BLaER1 treated with 17β-estradiol and CSF1 and Interleukin-3, amounts not matched to agents 10 nM and 100 nM (cell line): ENCODE measurements around the gene MPL.

Experiments used
- H3K27ac ChIP-seq, 11 experiments: shearing (Covaris generic); formaldehyde crosslinking; 2 replicates each; pipeline ENCODE4 v1.8.1; 2022
- H3K27me3 ChIP-seq, 11 experiments: shearing (Covaris generic); formaldehyde crosslinking; 2 replicates each; pipeline ENCODE4 v1.8.1; 2022
- H3K36me3 ChIP-seq, 11 experiments: shearing (Covaris generic); formaldehyde crosslinking; 2 replicates each; pipeline ENCODE4 v1.8.1; 2022
- H3K4me1 ChIP-seq, 10 experiments: shearing (Covaris generic); formaldehyde crosslinking; 2 replicates each; pipeline ENCODE4 v1.8.1; 2022
- H3K4me2 ChIP-seq, 11 experiments: shearing (Covaris generic); formaldehyde crosslinking; 2 replicates each; pipeline ENCODE4 v1.8.1; 2022
- H3K4me3 ChIP-seq, 10 experiments: shearing (Covaris generic); formaldehyde crosslinking; 2 replicates each; pipeline ENCODE4 v1.8.1; 2022
- H3K9ac ChIP-seq, 11 experiments: shearing (Covaris generic); formaldehyde crosslinking; 2 replicates each; pipeline ENCODE4 v1.8.1; 2022
- H3K9me3 ChIP-seq, 11 experiments: shearing (Covaris generic); formaldehyde crosslinking; replicated peaks in 1 of 11; 2 replicates each; pipeline ENCODE4 v1.8.1; 2022
- H4K20me1 ChIP-seq, 11 experiments: shearing (Covaris generic); formaldehyde crosslinking; 2 replicates each; pipeline ENCODE4 v1.8.1; 2022
- Cebpa-rat ChIP-seq, 11 experiments: shearing (Covaris generic); IDR thresholded peaks; 2 replicates each; pipeline ENCODE4 v1.8.1; 2022

MPL gene

GRCh38 chr1:43352881-43353280, 15.3 kb downstream of the MPL start:
- no peak for TF ChIP-seq Cebpa-rat (IDR thresholded peaks at IDR 0.05)
- Histone ChIP-seq H3K27me3 (no peaks in the 10 kb centered on the region), H3K27ac (no peak overlapping the region), H3K4me1 (peaks cover 29 to 52% (median 39%) of the 10 kb centered on the region in 10 experiments), H3K36me3 (no peaks in the 10 kb centered on the region), H3K9ac (no peak overlapping the region), H3K4me2 (peak overlapping the region in 7 of 11 experiments; percentile 7 to 64 (median 14); a peak in 9 of 22 replicates), H3K9me3 (no peaks in the 10 kb centered on the region), H4K20me1 (no peaks in the 10 kb centered on the region), H3K4me3 (no peak overlapping the region)

GRCh38 chr1:43354471-43354870, 16.9 kb downstream of the MPL start:
- TF ChIP-seq Cebpa-rat (IDR thresholded peaks at IDR 0.05): no peak
- Histone ChIP-seq H3K9ac (no peak overlapping the region), H3K4me1 (peaks cover 34 to 47% (median 37%) of the 10 kb centered on the region in 10 experiments), H3K27me3 (no peaks in the 10 kb centered on the region), H3K9me3 (no peaks in the 10 kb centered on the region), H3K27ac (no peak overlapping the region), H4K20me1 (peaks cover 0 to 7% (median 2%) of the 10 kb centered on the region in 11 experiments; a peak in 10 of 22 replicates), H3K4me3 (no peak overlapping the region), H3K4me2 (no peak overlapping the region), H3K36me3 (peaks cover 0 to under 1% (median 0%) of the 10 kb centered on the region in 11 experiments; a peak in 2 of 22 replicates)

DNA sequence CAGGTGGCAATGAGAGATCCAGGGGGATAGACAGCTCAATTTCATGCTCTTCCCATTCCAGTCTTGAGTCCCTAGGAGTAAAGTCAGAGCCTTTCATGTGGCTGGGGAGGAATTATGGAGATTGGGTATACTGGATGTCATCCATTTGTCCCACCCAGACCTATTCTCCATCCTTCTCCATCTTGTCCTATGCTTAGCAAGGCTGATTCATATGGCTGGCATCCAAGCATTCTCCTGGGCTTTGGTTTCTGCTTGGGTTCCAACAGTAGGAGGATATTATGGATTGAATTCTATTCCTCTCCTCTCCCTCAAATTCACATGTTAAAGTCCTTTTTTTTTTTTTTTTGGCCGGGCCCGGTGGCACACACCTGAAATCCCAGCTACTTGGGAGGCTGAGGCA, 17.3 kb downstream of the MPL start:
- Histone ChIP-seq H3K27ac (no peak overlapping the region), H3K4me3 (no peak overlapping the region), H3K9ac (no peak overlapping the region), H3K9me3 (no peaks in the 10 kb centered on the region), H3K4me1 (peaks cover 34 to 47% (median 38%) of the 10 kb centered on the region in 10 experiments), H4K20me1 (peaks cover 2 to 11% (median 7%) of the 10 kb centered on the region in 11 experiments; a peak in 20 of 22 replicates), H3K27me3 (no peaks in the 10 kb centered on the region), H3K36me3 (peaks cover 0 to 5% (median 3%) of the 10 kb centered on the region in 11 experiments; a peak in 14 of 22 replicates), H3K4me2 (no peak overlapping the region)
- TF ChIP-seq Cebpa-rat (IDR thresholded peaks at IDR 0.05): no peak

DNA sequence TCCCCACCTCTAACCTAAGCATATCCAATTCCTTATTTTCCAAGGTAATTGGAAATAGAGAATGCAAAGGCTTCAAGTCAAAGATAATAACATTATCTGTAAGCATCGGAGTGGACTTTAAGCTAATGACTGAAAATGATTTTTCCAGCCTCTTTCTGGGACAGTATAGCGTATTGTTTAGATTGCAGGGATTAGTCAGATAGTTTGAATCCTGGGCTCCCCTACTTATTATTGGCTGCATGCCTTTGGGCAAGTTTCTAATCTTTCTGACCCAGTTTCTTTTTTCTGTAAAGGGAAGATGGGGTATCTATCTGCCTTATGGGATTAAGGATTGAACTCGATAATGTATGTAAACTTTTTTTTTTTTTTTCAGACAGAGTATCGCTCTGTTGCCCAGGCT, 19.6 kb downstream of the MPL start:
- peaks cover 50 to 59% (median 53%) of the 10 kb centered on the region in 10 experiments for H3K4me1 ChIP-seq
- peak overlapping the region in 5 of 10 experiments; percentile 65 to 90 (median 71); a peak in 7 of 20 replicates for H3K4me3 ChIP-seq
- H3K27me3 ChIP-seq: no peaks in the 10 kb centered on the region
- H4K20me1 ChIP-seq: peaks cover 8 to 35% (median 24%) of the 10 kb centered on the region in 11 experiments; a peak in 20 of 22 replicates
- H3K9me3 ChIP-seq: no peaks in the 10 kb centered on the region
- no peak for TF ChIP-seq Cebpa-rat (IDR thresholded peaks at IDR 0.05)
- peak overlapping the region in 3 of 11 experiments; percentile 86 to 92 (median 90); a peak in 4 of 22 replicates for H3K9ac ChIP-seq
- peaks cover 23 to 29% (median 27%) of the 10 kb centered on the region in 11 experiments for H3K36me3 ChIP-seq
- H3K4me2 ChIP-seq: peak overlapping the region; percentile 71 to 96 (median 91); a peak in 21 of 22 replicates
- H3K27ac ChIP-seq: peak overlapping the region in 2 of 11 experiments; percentile 80 to 93; a peak in 3 of 22 replicates

DNA sequence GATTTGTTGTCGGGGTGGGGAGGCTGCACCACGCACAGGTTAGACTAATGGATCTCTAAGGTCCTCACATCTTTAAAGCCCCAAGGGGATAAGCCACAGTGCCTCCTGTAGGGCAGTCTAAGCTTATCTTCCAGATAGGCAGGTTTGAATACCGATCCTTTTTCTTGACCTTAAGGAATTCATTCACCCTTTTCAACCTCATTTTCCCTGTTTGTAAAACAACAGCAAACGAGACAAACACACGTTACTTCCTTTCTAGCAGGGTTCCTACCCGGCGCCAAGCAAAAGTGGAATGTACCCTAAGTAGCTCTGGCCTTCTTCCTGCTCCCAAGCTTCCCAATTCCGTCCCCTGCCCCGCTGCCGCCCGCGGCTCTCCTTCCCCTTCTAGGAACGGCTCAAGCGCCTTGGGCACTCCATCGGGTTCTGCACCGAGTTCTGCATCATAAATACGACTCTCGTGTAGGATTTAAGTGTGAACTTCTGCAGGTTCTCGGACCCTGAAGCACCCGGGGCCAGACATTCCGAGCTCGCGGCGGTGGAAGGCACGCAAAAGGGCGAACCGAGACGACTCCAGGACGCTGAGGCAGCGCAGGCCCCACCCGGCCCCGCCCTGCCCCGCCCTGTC, 20.6 kb downstream of the MPL start:
- Histone ChIP-seq H3K4me3 (peak overlapping the region; percentile 65 to 90 (median 78)), H3K9ac (peak overlapping the region; percentile 82 to 94 (median 91)), H3K4me1 (peaks cover 50 to 59% (median 52%) of the 10 kb centered on the region in 10 experiments), H3K36me3 (peaks cover 33 to 38% (median 36%) of the 10 kb centered on the region in 11 experiments), H4K20me1 (peaks cover 8 to 44% (median 28%) of the 10 kb centered on the region in 11 experiments; a peak in 20 of 22 replicates), H3K27me3 (no peaks in the 10 kb centered on the region), H3K27ac (peak overlapping the region; percentile 59 to 94 (median 89)), H3K4me2 (peak overlapping the region; percentile 71 to 96 (median 91)), H3K9me3 (no peaks in the 10 kb centered on the region)
- TF ChIP-seq Cebpa-rat (IDR thresholded peaks at IDR 0.05): no peak

DNA sequence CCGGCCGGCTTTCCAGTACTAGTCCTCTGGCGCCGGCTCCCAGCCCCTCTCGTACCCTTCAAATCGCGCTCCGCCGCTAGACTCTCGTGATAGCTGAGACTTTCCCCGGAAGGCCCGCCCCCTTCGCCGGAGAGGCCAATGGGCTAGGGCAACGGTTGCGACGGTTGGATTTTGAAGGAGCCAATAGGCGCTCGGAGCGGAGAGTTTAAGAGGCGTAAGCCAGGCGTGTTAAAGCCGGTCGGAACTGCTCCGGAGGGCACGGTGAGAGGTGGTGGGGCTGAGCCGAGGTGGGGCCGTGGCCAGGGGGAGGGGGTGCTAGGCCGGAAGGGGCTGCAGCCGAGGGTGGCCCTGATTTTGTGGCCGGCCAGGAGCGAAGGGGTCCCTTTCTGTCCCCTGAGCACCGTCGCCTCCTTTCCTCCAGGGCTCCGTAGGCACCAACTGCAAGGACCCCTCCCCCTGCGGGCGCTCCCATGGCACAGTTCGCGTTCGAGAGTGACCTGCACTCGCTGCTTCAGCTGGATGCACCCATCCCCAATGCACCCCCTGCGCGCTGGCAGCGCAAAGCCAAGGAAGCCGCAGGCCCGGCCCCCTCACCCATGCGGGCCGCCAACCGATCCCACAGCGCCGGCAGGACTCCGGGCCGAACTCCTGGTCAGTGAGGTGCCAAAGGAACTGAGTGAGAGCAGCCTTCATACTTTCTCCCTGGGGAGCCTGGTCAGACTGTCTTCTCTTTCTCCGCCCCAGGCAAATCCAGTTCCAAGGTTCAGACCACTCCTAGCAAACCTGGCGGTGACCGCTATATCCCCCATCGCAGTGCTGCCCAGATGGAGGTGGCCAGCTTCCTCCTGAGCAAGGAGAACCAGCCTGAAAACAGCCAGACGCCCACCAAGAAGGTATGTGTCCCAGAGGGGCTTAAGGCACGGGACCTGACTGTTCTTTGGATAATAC, 21.4 kb downstream of the MPL start, which contains the start of gene CDC20:
CDC20 (plus strand) TSS at position 236 of the 948 bp plus-strand sequence; CDS start at position 471, 235 bp downstream.
- Histone ChIP-seq H3K27me3 (no peaks in the 10 kb centered on the region), H3K9ac (peak within 1 kb of the TSS; percentile 82 to 94 (median 91)), H3K4me2 (peak within 1 kb of the TSS; percentile 95 to 100 (median 98)), H3K4me1 (peaks cover 52 to 64% (median 59%) of the 10 kb centered on the region in 10 experiments), H3K4me3 (peak within 1 kb of the TSS; percentile 65 to 90 (median 78)), H3K36me3 (peaks cover 41 to 46% (median 44%) of the 10 kb centered on the region in 11 experiments), H3K27ac (peak within 1 kb of the TSS; percentile 59 to 94 (median 89)), H3K9me3 (no peaks in the 10 kb centered on the region), H4K20me1 (peaks cover 13 to 51% (median 35%) of the 10 kb centered on the region in 11 experiments; a peak in 21 of 22 replicates)
- TF ChIP-seq Cebpa-rat (IDR thresholded peaks at IDR 0.05): no peak

DNA sequence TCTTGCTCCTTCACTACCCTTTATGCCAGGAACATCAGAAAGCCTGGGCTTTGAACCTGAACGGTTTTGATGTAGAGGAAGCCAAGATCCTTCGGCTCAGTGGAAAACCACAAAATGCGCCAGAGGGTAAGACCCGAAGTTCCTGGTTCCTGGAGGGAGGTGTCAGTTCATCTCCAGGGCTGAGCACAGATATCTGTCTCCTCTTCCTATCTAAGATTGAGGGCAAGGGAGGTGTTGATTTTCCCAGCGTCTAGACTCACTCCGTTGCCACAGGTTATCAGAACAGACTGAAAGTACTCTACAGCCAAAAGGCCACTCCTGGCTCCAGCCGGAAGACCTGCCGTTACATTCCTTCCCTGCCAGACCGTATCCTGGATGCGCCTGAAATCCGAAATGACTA, 22.1 kb downstream of the MPL start:
- H3K4me3 ChIP-seq: peak overlapping the region in 9 of 10 experiments; percentile 65 to 90 (median 80); a peak in 18 of 20 replicates
- peaks cover 13 to 58% (median 41%) of the 10 kb centered on the region in 11 experiments; a peak in 21 of 22 replicates for H4K20me1 ChIP-seq
- peaks cover 52 to 71% (median 65%) of the 10 kb centered on the region in 10 experiments for H3K4me1 ChIP-seq
- H3K27ac ChIP-seq: peak overlapping the region in 9 of 11 experiments; percentile 76 to 93 (median 85); a peak in 17 of 22 replicates
- no peaks in the 10 kb centered on the region for H3K27me3 ChIP-seq
- H3K4me2 ChIP-seq: peak overlapping the region; percentile 95 to 100 (median 98)
- no peaks in the 10 kb centered on the region for H3K9me3 ChIP-seq
- TF ChIP-seq Cebpa-rat (IDR thresholded peaks at IDR 0.05): no peak
- peak overlapping the region; percentile 52 to 94 (median 90) for H3K9ac ChIP-seq
- H3K36me3 ChIP-seq: peaks cover 47 to 53% (median 51%) of the 10 kb centered on the region in 11 experiments

DNA sequence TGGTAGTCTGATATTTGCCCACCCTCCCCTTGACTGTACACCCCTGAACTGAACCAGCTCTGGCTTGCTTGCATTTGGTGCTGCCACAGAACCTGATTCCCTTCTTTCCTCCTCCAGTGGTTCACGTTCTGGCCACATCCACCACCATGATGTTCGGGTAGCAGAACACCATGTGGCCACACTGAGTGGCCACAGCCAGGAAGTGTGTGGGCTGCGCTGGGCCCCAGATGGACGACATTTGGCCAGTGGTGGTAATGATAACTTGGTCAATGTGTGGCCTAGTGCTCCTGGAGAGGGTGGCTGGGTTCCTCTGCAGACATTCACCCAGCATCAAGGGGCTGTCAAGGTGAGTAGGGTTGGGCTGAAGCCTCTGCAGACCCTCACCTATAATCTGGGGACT, 23.0 kb downstream of the MPL start:
- peak overlapping the region in 8 of 10 experiments; percentile 71 to 90 (median 80); a peak in 15 of 20 replicates for H3K4me3 ChIP-seq
- peak overlapping the region in 10 of 11 experiments; percentile 69 to 94 (median 90); a peak in 14 of 22 replicates for H3K9ac ChIP-seq
- H3K4me2 ChIP-seq: peak overlapping the region; percentile 95 to 100 (median 98)
- H3K27ac ChIP-seq: 0 out of 22 replicates have a peak overlapping the region, but pooled peaks of 4 of the 11 experiments have one; percentile 22 to 82 (median 24)
- H4K20me1 ChIP-seq: peaks cover 18 to 67% (median 51%) of the 10 kb centered on the region in 11 experiments; a peak in 21 of 22 replicates
- no peaks in the 10 kb centered on the region for H3K9me3 ChIP-seq
- peaks cover 54 to 80% (median 74%) of the 10 kb centered on the region in 10 experiments for H3K4me1 ChIP-seq
- no peaks in the 10 kb centered on the region for H3K27me3 ChIP-seq
- H3K36me3 ChIP-seq: peaks cover 56 to 62% (median 60%) of the 10 kb centered on the region in 11 experiments
- TF ChIP-seq Cebpa-rat (IDR thresholded peaks at IDR 0.05): no peak
